HL-60 (cell line): ENCODE results near the gene CCS.

ENCODE experiments used
- DNase-seq, 2 experiments: peaks; one replicate each; pipeline ENCODE4 v3.0.0-alpha.2; 2010 to 2020; ENCODE audit warnings: low read depth in 1 of 2, low spot score in 1 of 2
- H3K27ac ChIP-seq: fragments of 250-450 bp; sonication (Bioruptor Pico); replicated peaks from 2 replicates; pipeline ENCODE4 v1.5.1; 2020; ENCODE audit warnings: mild to moderate bottlenecking, moderate library complexity
- H3K27me3 ChIP-seq: fragments of 250-450 bp; sonication (Bioruptor Pico); 2 replicates; pipeline ENCODE4 v1.5.1; 2021; ENCODE audit warnings: mild to moderate bottlenecking, moderate library complexity; ENCODE audit not compliant: insufficient read depth, poor library complexity, severe bottlenecking
- H3K4me3 ChIP-seq: replicated peaks from 2 replicates; pipeline ENCODE4 v1.5.1; 2011; ENCODE audit warnings: mild to moderate bottlenecking, control low read depth, low read length; ENCODE audit not compliant: insufficient read depth
- CTCF ChIP-seq: IDR thresholded peaks from one replicate; pipeline ENCODE4 v1.5.1; 2011; ENCODE audit warnings: low read length, control low read depth, inconsistent platforms; ENCODE audit not compliant: insufficient read depth
- GABPA ChIP-seq: IDR thresholded peaks from 2 replicates; pipeline ENCODE4 v1.6.1; 2012; ENCODE audit warnings: low read depth
- POLR2AphosphoS5 ChIP-seq: IDR thresholded peaks from 2 replicates; pipeline ENCODE4 v1.6.1; 2012; ENCODE audit warnings: low read depth
- REST ChIP-seq: IDR thresholded peaks from 2 replicates; pipeline ENCODE4 v1.6.1; 2012; ENCODE audit warnings: low read depth; ENCODE audit not compliant: insufficient replicate concordance
- SPI1 ChIP-seq: IDR thresholded peaks from 2 replicates; pipeline ENCODE4 v1.6.1; 2012; ENCODE audit warnings: low read depth, mild to moderate bottlenecking, borderline replicate concordance

The CCS gene

GRCh38 chr11:66555416-66555815 is 37.6 kb upstream of the CCS start:
- no peak for DNase-seq
- H3K27ac ChIP-seq: no peak overlapping the region
- H3K27me3 ChIP-seq: no peaks in the 10 kb centered on the region
- TF ChIP-seq CTCF (no peak), GABPA (no peak), SPI1 (no peak), POLR2AphosphoS5 (no peak), REST (no peak)
- no peak overlapping the region for H3K4me3 ChIP-seq

GRCh38 chr11:66556086-66556485 is 36.9 kb upstream of the CCS start:
- H3K27ac ChIP-seq: no peak overlapping the region
- DNase-seq: no peak
- TF ChIP-seq POLR2AphosphoS5: no peak
- no peak for TF ChIP-seq REST
- no peak for TF ChIP-seq SPI1
- no peak for TF ChIP-seq CTCF
- TF ChIP-seq GABPA: no peak
- no peaks in the 10 kb centered on the region for H3K27me3 ChIP-seq
- H3K4me3 ChIP-seq: no peak overlapping the region

DNA sequence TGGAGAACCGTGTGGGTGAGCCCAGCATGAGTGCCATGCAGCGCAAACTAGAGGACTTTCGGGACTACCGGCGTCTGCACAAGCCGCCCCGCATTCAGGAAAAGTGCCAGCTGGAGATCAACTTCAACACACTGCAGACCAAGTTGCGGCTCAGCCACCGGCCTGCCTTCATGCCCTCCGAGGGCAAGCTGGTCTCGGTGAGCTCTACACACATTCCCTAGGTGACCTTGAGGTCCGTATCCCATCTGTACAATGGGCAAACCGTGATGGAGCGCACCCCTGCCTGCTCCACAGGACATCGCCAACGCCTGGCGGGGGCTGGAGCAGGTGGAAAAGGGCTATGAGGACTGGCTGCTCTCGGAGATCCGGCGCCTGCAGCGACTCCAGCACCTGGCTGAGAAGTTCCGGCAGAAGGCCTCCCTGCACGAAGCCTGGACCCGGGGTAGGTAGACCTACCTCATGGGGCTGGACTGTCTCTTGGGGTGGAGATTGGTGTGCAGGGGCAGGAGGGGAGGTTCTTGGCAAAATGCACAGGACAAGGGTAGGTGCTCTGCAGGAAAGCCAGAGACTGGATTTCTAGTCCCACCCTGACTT is 35.2 kb upstream of the CCS start:
- Histone ChIP-seq H3K4me3 (no peak overlapping the region), H3K27ac (no peak overlapping the region), H3K27me3 (no peaks in the 10 kb centered on the region)
- no peak for DNase-seq
- TF ChIP-seq GABPA: no peak
- no peak for TF ChIP-seq REST
- no peak for TF ChIP-seq POLR2AphosphoS5
- no peak for TF ChIP-seq SPI1
- no peak for TF ChIP-seq CTCF
